OCI-LY1 (cell line): ENCODE results near the gene DCST1.

Source experiments
- CTCF ChIP-seq: fragments of 200-600 bp; sonication (generic), shearing (Covaris generic); IDR thresholded peaks from 2 replicates; pipeline ENCODE4 v1.5.1; 2017; ENCODE audit warnings: mild to moderate bottlenecking, antibody characterized with exemption, low read length, moderate library complexity, mixed read lengths
- EZH2 ChIP-seq: fragments of 200-600 bp; sonication (generic), shearing (Covaris generic); IDR thresholded peaks from 2 replicates; pipeline ENCODE4 v1.8.0; 2017; ENCODE audit warnings: borderline replicate concordance, mixed run types, mild to moderate bottlenecking, antibody characterized with exemption, low read length, moderate library complexity, mixed read lengths

DNA sequence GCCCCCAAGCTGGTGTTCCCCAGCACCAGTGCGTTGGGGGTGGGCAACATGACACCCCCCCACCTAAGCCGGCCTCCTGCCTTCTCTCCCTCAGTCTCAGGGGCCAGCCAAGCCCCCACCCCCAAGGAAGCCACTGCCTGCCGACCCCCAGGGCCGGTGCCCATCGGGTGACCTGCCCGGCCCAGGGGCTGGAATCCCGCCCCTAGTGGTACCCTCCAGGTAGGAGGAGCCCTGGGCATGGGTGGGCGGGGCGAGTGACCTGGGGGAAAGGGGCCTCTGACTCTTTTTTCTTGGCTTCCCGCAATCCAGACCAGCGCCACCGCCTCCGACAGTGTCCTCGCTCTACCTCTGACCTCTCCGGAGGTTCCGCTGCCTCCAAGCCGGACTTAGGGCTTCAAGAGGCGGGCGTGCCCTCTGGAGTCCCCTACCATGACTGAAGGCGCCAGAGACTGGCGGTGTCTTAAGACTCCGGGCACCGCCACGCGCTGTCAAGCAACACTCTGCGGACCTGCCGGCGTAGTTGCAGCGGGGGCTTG lies 28.6 kb downstream of the DCST1 start:
- no peak for TF ChIP-seq CTCF
- TF ChIP-seq EZH2 = no peak
